CD14-positive monocyte (primary cell): ENCODE measurements around the gene SHBG. TPM values are rescaled to one million over a fixed set of nuclear protein-coding genes. Genes with fewer than 3 reads are reported as not detected.

Source experiments
- DNase-seq, 3 donors: peaks; one replicate each; pipeline ENCODE4 v3.0.0-alpha.2; 2011 to 2022
- H2AFZ ChIP-seq: 2 replicates; pipeline ENCODE4 v1.6.0; 2012; ENCODE audit warnings: mild to moderate bottlenecking, low read depth, low read length, inconsistent platforms; ENCODE audit not compliant: insufficient read depth, poor library complexity, severe bottlenecking
- H3K27ac ChIP-seq, 2 donors: 1 replicate in 1 of 2; 2 replicates in 1 of 2; pipeline ENCODE4 v1.5.1; 2012 to 2013; ENCODE audit warnings: low read length in 2 of 2, control low read depth in 1 of 2, inconsistent platforms in 1 of 2, low read depth in 1 of 2, mild to moderate bottlenecking in 1 of 2
- H3K27me3 ChIP-seq, 2 donors: one replicate each; pipeline versions ENCODE4 v1.6.0 to v1.6.1; 2011 to 2013; ENCODE audit warnings: low read length in 2 of 2; ENCODE audit not compliant: control insufficient read depth in 2 of 2, insufficient read depth in 2 of 2
- H3K36me3 ChIP-seq, 2 donors: replicated peaks in 1 of 2; 1 replicate in 1 of 2; 2 replicates in 1 of 2; pipeline versions ENCODE4 v1.5.1 to v1.6.1; 2012 to 2013; ENCODE audit warnings: low read length in 2 of 2, control low read depth in 1 of 2, inconsistent platforms in 1 of 2, mild to moderate bottlenecking in 1 of 2; ENCODE audit not compliant: insufficient read depth in 2 of 2, control insufficient read depth in 1 of 2
- H3K4me1 ChIP-seq, 2 donors: 1 replicate in 1 of 2; 2 replicates in 1 of 2; pipeline versions ENCODE4 v1.5.1 to v1.6.1; 2012 to 2013; ENCODE audit warnings: low read length in 2 of 2, control low read depth in 1 of 2, inconsistent platforms in 1 of 2, mild to moderate bottlenecking in 1 of 2, moderate library complexity in 1 of 2; ENCODE audit not compliant: insufficient read depth in 2 of 2, control insufficient read depth in 1 of 2
- H3K4me2 ChIP-seq: replicated peaks from 2 replicates; pipeline ENCODE3; 2012; ENCODE audit warnings: low read length, moderate library complexity, mild to moderate bottlenecking; ENCODE audit not compliant: poor library complexity, severe bottlenecking; ENCODE audit errors: extremely low read depth
- H3K4me3 ChIP-seq, 3 experiments: fragments of 200-600 bp in 1 of 3; sonication (generic) in 1 of 3; replicated peaks in 1 of 3; 1 replicate in 2 of 3; 2 replicates in 1 of 3; pipeline ENCODE4 v1.5.1; 2011 to 2013; ENCODE audit warnings: low read length in 3 of 3, mild to moderate bottlenecking in 3 of 3, control low read depth in 2 of 3, low read depth in 2 of 3, inconsistent platforms in 1 of 3, moderate library complexity in 1 of 3
- H3K79me2 ChIP-seq: 2 replicates; pipeline ENCODE4 v1.6.0; 2012; ENCODE audit warnings: mild to moderate bottlenecking, control low read depth, inconsistent platforms, low read length, moderate library complexity; ENCODE audit not compliant: insufficient read depth
- H3K9ac ChIP-seq: 2 replicates; pipeline ENCODE4 v1.6.0; 2017; ENCODE audit warnings: low read length, mild to moderate bottlenecking; ENCODE audit not compliant: insufficient read depth, poor library complexity, severe bottlenecking
- H3K9me3 ChIP-seq, 2 donors: replicated peaks in 1 of 2; 1 replicate in 1 of 2; 2 replicates in 1 of 2; pipeline versions ENCODE4 v1.5.1 to v1.6.1; 2012 to 2013; ENCODE audit warnings: low read length in 2 of 2, control low read depth in 1 of 2; ENCODE audit not compliant: control insufficient read depth in 1 of 2, insufficient read depth in 1 of 2
- H4K20me1 ChIP-seq: 2 replicates; pipeline ENCODE4 v1.6.0; 2012; ENCODE audit warnings: mild to moderate bottlenecking, low read length, control low read depth, moderate library complexity; ENCODE audit not compliant: insufficient read depth
- H3K27ac Mint-ChIP-seq, 7 donors: one replicate each; pipeline ENCODE4 v1.8.0; 2020; ENCODE audit warnings: mild to moderate bottlenecking in 7 of 7, mixed read lengths in 7 of 7, moderate library complexity in 6 of 7, inconsistent platforms in 2 of 7
- H3K27me3 Mint-ChIP-seq, 3 donors: one replicate each; pipeline ENCODE4 v1.8.0; 2021 to 2022; ENCODE audit warnings: low read depth in 3 of 3, mild to moderate bottlenecking in 3 of 3, mixed read lengths in 3 of 3, moderate library complexity in 3 of 3, inconsistent platforms in 1 of 3
- H3K36me3 Mint-ChIP-seq, 2 donors: one replicate each; pipeline ENCODE4 v1.8.0; 2020; ENCODE audit warnings: mixed read lengths in 2 of 2, inconsistent platforms in 1 of 2, mild to moderate bottlenecking in 1 of 2
- H3K4me1 Mint-ChIP-seq: one replicate; pipeline ENCODE4 v1.8.0; 2020; ENCODE audit warnings: mild to moderate bottlenecking, mixed read lengths
- H3K4me3 Mint-ChIP-seq, 2 donors: one replicate each; pipeline ENCODE4 v1.8.0; 2020; ENCODE audit warnings: mild to moderate bottlenecking in 2 of 2, mixed read lengths in 2 of 2, moderate library complexity in 1 of 2
- H3K9me3 Mint-ChIP-seq, 7 donors: one replicate each; pipeline ENCODE4 v1.8.0; 2020 to 2022; ENCODE audit warnings: mixed read lengths in 7 of 7, mild to moderate bottlenecking in 6 of 7, moderate library complexity in 6 of 7, inconsistent platforms in 2 of 7
- WGBS: methylation state at CpG from one replicate; pipeline ENCODE4 v1.1.5; 2013; ENCODE audit warnings: missing lambda C conversion rate; ENCODE audit not compliant: insufficient coverage; 5-methylcytosine and 5-hydroxymethylcytosine counted together
- intact Hi-C, 2 donors: fragments of 100-400 bp; cut with micrococcal nuclease; formaldehyde crosslinking; loops; one replicate each; pipeline versions ENCODE4 v1.15.0 to v1.15.1; 2023
- polyA plus RNA-seq, 3 donors: library from polyadenylated mRNA; depleted of rRNA in 1 of 3; unstranded in 2 of 3; stranded (reverse) in 1 of 3; fragments of 300-500 nt in 2 of 3; fragments of >200 nt in 1 of 3; fragmentation: Illumina TruSeq in 2 of 3; gene quantifications; 1 replicate in 2 of 3; 2 replicates in 1 of 3; pipeline ENCODE4 v1.2.3, GENCODE V29; 2012 to 2021
- TF ChIP-seq, protein P1 (sequence below): fragments of 200-600 bp; IDR thresholded peaks from one replicate; pipeline ENCODE4 v1.8.0; 2022; ENCODE audit warnings: antibody characterized with exemption, mild to moderate bottlenecking

SHBG gene
- polyA plus RNA-seq, 3 donors, result 0.43 TPM; not detected in 1

DNA sequence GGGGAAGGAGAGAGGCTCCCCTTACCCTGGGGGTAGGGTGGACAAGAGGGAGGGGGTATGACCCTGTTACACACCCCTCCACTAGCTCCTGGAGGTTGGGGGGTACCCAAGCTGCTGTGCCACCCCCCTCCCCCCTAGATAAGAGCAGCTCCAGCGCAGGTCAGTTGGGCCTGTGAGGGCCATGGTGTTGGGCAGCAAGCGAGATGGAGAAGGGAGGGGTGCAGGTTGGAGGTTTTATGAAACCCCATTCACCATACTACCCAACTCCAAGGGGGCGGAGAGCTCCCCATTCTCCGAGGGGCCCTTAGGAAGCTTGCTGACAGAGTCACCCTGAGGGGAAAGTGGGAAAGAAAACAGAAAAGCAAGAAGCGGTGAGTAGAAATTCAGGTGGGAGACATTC is 38.3 kb upstream of the SHBG start:
- Mint-ChIP-seq H3K27ac (peak overlapping the region in 3 of 7 donors; percentile 23 to 62 (median 42)), H3K36me3 (peaks cover 71 to 84% of the 10 kb centered on the region in 2 donors), H3K4me3 (no peak overlapping the region), H3K4me1 (peaks cover 19% of the 10 kb centered on the region), H3K9me3 (no peaks in the 10 kb centered on the region), H3K27me3 (no peaks in the 10 kb centered on the region)
- Histone ChIP-seq H3K4me3 (no peak overlapping the region), H3K79me2 (peaks cover 17% of the 10 kb centered on the region), H3K27me3 (no peaks in the 10 kb centered on the region), H3K9me3 (no peaks in the 10 kb centered on the region), H3K36me3 (peaks cover 79 to 82% of the 10 kb centered on the region in 2 donors), H2AFZ (no peak overlapping the region), H3K4me1 (peaks cover 30 to 32% of the 10 kb centered on the region in 2 donors), H4K20me1 (peaks cover 17% of the 10 kb centered on the region), H3K9ac (no peak overlapping the region), H3K27ac (no peak overlapping the region), H3K4me2 (no peak overlapping the region)
- TF ChIP-seq, protein P1, sequence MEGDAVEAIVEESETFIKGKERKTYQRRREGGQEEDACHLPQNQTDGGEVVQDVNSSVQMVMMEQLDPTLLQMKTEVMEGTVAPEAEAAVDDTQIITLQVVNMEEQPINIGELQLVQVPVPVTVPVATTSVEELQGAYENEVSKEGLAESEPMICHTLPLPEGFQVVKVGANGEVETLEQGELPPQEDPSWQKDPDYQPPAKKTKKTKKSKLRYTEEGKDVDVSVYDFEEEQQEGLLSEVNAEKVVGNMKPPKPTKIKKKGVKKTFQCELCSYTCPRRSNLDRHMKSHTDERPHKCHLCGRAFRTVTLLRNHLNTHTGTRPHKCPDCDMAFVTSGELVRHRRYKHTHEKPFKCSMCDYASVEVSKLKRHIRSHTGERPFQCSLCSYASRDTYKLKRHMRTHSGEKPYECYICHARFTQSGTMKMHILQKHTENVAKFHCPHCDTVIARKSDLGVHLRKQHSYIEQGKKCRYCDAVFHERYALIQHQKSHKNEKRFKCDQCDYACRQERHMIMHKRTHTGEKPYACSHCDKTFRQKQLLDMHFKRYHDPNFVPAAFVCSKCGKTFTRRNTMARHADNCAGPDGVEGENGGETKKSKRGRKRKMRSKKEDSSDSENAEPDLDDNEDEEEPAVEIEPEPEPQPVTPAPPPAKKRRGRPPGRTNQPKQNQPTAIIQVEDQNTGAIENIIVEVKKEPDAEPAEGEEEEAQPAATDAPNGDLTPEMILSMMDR, result no peak
- intact Hi-C loops, result no loop called here
- no peak for DNase-seq
- no CpG with 5 or more reads among the region's 5 CpGs for WGBS

DNA sequence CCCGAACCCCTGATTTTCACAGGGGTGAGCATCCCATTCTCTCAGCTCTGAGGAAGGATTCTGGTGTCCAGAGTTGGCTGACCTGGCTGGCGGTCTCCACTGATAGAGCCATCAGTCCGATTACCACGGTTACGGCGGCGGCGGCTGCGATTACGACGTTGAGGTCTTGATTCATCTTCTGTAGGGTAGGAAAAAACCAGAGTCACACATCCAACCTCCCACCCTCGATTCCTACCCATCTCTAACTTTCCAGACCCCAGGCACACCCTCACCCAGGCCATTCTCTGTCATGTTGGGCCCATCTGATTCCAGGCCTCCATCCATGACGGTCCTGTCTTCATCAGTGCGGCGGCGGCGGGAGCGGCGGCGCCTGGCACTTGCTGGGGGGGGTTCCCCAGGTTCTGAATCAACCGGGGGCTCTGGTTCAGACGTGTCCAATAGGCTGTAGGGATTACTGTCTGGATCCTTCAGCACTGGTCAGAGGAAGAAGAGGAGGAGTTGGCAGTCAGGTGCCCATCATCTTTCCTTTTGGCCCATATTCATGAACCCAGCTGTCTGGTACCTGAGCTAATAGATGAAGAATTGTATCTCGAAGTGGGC is 37.4 kb upstream of the SHBG start:
- no peak overlapping the region for H3K4me2 ChIP-seq
- 97% methylated on average over 4 of the region's 23 CpGs for WGBS
- H3K9ac ChIP-seq, result no peak overlapping the region
- peak overlapping the region in 1 of 2 donors; percentile 26 for H3K27ac ChIP-seq
- peaks cover 21 to 23% of the 10 kb centered on the region in 2 donors for H3K4me1 ChIP-seq
- H3K9me3 ChIP-seq, result no peaks in the 10 kb centered on the region
- H4K20me1 ChIP-seq, result peaks cover 17% of the 10 kb centered on the region
- H3K9me3 Mint-ChIP-seq, result no peaks in the 10 kb centered on the region
- TF ChIP-seq, protein P1, result no peak
- no peak overlapping the region for H2AFZ ChIP-seq
- H3K27me3 ChIP-seq, result no peaks in the 10 kb centered on the region
- peaks cover 70 to 84% of the 10 kb centered on the region in 2 donors for H3K36me3 Mint-ChIP-seq
- H3K4me3 Mint-ChIP-seq, result no peak overlapping the region
- peaks cover 79 to 82% of the 10 kb centered on the region in 2 donors for H3K36me3 ChIP-seq
- intact Hi-C loops, result no loop called here
- H3K27ac Mint-ChIP-seq, result peak overlapping the region in 1 of 7 donors; percentile 16
- DNase-seq, result no peak
- peaks cover 12% of the 10 kb centered on the region for H3K79me2 ChIP-seq
- H3K4me1 Mint-ChIP-seq, result peaks cover 11% of the 10 kb centered on the region
- H3K27me3 Mint-ChIP-seq, result no peaks in the 10 kb centered on the region
- H3K4me3 ChIP-seq, result no peak overlapping the region
